ENCODE measurements around the gene LMAN2.

The LMAN2 gene, protein sequence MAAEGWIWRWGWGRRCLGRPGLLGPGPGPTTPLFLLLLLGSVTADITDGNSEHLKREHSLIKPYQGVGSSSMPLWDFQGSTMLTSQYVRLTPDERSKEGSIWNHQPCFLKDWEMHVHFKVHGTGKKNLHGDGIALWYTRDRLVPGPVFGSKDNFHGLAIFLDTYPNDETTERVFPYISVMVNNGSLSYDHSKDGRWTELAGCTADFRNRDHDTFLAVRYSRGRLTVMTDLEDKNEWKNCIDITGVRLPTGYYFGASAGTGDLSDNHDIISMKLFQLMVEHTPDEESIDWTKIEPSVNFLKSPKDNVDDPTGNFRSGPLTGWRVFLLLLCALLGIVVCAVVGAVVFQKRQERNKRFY

GRCh38 chr5:177351392-177352329 is at the start of gene LMAN2:
LMAN2 (minus strand) TSS chr5:177351668; CDS start chr5:177351647, 21 bp downstream.
- peak; percentile 92 for DNase-seq

DNA sequence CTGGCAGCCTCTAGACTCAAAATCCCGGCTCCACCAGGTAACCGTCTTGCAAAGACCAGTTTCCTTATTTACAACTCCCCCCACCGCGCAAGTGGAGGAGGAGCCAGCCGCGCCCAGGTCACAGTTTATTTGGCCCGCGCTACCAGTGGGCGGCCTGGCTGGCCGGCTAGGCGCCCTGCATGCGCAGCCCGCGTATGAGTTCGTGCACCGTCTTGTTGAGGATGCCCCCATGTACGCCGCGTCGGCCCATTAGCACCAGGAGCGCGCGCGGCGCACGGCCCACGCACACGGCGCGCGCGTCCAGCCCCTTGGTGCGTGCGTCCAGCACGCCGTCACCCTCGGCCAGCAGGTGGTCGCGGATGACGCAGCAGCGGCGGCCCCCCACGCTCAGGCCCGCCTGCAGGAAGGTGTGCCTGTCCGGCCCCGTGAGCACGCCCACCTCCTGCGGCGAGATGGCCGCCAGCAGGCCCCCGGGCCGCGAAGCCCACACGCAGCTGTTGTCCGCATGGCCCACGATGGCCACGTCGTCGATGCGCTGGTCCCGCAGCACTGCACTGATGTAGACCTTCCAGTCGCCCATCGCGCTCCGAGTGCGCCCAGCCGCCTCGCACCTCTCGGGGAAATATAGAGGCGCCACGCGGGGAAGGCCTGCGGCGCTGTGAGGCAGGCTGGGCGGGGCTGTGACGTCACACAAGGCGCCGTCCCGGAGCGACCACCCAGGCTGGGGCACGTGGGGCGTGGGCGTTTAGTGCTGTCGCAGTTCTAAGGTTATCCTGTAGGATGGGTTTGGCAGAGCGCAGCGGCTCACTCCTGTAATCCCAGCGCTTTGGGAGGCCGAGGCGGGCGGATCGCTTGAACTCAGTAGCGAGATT is 48.8 kb upstream of the LMAN2 start, which contains the start of gene PFN3:
Gene PFN3, minus strand, starts transcription at position 665 of the 872 bp plus-strand sequence. Its CDS starts 85 bp downstream, at position 580.
- DNase-seq = no peak

GRCh38 chr5:177397875-177398390 is 46.5 kb upstream of the LMAN2 start:
- DNase-seq = no peak

- DNase-seq = no peak
Observed at GRCh38 chr5:177396807-177397206, 45.3 kb upstream of the LMAN2 start.

GRCh38 chr5:177396078-177396477 is 44.6 kb upstream of the LMAN2 start:
- no peak for DNase-seq

DNA sequence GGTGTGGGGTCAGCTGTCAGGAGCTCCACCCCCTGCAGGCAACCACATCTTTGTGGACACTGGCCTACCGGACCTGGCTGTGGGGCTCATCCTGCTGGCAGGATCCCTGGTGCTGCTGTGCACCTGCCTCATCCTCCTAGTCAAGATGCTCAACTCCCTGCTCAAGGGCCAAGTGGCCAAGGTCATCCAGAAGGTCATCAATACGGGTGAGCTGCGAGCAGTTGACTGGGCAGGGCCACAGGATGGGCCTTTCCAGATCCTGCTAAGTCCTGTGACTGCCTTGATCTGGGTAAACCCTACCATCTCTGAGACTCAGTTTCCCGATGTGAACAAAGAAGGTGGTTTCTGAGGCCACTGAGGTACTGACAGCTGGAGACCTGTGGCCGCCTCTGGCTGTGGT is 42.5 kb upstream of the LMAN2 start:
- no peak for DNase-seq

- no peak for DNase-seq
Observed at GRCh38 chr5:177393206-177393765, 41.8 kb upstream of the LMAN2 start.

DNA sequence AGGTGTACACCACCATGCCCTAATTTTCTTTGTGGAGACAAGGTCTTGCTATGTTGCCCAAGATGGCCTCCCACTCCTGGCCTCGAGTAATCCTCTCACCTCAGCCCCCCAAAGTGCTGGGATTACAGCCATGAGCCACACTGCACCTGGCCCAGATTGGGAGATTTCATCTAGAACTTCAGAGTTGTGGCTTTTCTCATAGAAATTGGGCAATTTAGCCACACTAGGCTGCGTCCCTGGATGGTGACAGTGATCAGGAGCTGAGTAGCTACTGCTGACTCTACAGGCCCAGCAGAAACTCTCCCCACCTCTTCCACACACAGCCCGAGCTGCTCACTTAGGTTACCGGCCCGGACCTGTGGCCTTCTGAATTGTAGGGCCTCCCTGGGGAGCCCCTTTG is 41.3 kb upstream of the LMAN2 start:
- DNase-seq = no peak

DNA sequence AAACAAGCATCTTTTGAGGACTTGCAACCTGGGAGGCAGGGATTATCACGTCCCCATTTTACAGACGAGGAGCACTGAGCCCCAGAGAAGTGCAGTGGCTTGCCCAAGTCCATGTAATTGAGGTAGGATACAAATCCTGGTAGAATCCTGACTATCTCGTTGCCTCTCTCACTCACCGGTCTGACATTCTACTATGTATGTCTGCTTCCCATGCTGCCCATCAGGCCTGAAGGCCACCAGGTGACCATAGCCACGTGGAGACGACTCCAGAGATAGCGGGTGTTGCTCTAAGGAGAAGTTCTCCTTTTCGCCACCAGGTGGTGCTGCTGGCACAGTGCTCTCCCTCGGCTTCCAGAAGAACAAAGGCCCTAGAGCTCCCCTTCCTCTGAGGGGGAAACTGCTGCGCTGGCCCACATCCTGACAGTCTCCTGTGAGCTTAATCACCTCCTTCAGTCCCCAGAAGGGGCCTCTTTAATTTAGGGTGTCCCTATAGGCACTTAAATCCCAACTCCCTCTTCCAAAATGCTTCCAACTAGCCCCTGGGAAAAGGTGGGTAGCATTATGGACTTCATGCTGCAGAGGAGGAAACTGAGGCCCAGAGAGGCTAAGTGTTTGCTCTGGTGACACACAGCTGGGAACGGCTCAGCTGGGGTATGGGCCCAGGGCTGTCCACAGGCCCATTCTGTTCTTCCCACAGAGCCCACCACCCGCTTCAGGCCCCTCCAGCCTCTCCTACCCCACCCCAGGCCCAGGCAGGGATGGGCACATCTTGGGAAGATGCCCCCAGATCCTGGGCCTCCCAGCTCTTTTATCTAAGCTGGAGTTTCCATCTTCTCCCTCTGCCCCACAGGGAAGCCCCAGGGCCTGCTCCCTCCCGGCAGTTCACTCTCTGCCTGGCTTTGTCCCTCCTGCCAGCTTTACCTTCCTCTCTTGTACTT is 39.2 kb upstream of the LMAN2 start:
- peak; percentile 90 for DNase-seq

DNA sequence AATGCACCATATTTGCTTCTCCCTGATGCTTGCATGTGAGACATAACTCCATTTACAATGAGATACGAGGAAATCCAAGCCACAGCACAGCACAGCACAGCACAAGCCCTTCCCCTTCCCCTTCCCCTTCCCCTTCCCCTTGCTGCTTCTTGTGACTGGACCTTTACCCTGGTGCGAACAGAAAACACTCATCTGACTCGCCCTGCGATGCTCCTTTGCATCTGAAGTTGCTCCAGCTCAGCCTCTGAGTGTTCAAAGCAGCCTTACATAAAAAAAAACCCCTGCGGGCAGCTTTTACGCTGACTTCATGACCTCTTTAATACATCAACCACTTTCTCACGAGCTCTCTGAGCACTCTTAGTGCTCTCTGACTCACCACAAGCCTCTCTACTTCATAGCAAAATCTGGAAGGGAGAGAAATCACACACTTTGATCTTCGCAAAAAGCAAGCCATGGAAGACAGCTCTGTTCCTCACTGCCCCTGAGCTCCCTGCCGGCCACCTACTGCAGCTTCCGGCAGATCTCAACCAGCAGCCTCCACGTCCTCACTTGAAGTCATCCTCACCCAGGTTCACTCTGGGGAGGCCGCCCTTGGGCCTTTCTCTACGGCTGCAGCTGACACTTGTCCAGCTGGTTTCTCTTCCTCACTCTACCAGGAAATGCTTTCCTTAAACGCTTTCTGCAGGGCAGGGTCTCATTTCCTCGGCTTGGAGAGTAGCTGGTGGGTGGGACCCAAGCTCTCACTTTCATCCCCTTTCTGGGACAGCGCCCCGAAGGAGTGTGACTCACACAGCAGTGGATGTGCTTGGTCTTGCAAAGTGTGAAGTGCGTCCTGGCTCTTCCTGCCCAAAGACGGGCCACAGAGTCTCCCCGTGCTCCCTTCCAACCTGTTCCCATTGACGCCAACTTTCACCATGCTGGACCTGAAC is 38.0 kb upstream of the LMAN2 start:
- peak; percentile 71 for DNase-seq

DNA sequence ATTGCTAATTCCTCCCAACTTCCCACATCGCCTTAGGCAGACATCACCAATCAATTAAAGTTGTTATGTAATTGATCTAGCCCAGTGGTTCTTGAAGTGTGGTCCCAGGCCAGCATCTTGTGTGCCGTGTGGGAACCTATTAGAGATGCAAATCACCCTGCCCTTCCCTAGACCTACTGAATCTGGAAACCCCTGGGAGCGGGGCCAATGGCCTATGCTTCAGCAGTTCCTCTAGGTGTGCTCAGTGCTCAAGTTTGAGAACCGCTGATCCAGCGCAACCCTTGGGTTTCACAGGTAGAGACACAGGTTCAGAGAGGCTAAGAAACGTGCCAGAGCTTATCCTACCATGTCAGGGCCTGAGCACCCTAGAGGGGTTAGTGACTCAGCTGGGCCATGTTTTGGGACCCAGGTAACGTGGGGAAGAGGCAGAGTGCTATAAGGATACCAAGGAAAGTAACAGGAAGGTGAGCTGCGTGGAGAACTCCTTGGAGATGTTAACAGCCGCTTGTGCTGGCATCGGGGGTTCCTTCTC is 37.1 kb upstream of the LMAN2 start:
- DNase-seq = no peak

DNA sequence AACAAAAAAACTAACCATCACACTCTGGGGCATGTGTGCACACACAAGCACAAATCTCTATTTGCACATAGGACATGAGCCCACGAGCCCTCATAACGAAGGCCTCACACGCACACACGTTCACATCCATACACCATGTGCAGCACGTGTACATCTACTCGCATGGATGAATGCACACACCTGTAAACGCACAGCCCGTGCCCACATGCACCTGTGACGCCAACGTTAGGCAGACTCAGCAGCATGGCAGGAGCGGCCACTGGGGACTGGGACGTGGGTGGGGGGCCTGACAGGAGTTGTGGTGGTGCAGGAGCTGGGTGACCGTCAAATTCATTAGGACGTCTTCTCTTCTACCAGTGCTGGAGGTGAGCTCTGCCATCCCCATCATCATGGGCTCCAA is 35.9 kb upstream of the LMAN2 start:
- DNase-seq = no peak

DNA sequence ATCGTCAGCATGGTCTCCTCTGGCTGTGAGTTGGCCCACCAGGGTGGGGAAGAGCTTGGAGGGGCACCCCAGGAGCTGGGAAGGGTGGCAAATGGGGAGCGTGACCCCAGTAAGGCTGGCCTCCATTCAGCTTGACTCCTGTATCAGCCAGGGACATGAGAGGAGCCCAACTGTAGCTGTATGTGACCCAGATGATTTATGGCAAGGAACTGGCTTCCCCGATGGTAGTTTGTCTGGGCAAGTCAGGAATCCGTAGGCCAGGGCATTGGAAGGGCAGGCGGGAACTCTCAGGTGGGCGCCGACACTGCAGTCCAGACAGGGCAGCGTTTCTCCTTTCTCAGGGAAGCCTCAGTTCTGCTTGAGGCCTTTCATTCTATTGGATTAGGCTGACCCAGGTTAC is 35.1 kb upstream of the LMAN2 start:
- DNase-seq = no peak

DNA sequence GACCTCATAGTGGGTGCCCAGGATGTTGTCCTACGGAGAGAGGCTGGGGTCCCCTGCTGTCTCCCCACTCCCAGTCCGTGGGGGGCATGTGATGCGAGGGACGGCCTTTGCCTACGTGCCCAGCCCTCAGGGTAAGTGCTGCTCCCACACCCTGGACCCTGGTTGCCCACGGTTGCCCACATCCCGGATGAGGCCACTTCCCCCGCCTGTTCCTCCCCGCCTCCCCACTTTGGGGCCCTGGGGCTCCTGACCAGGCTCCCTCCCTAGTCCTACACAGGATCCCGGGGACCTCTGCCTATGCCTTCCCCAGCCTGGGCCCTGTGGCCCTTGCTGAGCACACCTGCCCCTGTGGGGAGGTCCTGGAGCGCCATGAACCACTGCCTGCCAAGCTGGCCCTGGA is 34.3 kb upstream of the LMAN2 start:
- DNase-seq = no peak

DNA sequence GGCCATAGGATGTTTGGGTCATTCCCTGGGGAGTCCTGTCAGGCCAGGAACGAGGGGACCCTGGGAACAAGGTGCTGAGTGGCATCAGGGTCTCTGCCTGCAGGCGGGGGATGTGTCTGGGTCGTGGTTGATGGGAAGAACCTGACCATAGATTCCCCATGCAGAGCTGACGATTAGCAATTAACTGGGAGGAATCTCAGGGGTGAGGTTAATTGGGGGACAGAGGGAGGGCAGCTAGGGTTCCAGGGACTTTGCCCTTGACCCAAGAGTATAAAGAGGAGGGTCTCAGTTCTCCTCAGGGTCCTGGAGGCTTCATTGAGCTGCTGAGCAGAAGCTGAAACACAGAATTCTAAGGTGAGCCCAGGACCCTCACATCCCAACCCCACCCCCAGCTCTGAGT is 32.7 kb upstream of the LMAN2 start, which contains the start of gene SLC34A1:
Gene SLC34A1, plus strand, starts transcription at position 301 of the 400 bp plus-strand sequence. CDS start 1,308 bp downstream, outside the sequence.
- DNase-seq = no peak

GRCh38 chr5:177383181-177383580 is 31.7 kb upstream of the LMAN2 start:
- no peak for DNase-seq

- peak; percentile 42 for DNase-seq
Observed at GRCh38 chr5:177382423-177383029, 31.1 kb upstream of the LMAN2 start.

DNA sequence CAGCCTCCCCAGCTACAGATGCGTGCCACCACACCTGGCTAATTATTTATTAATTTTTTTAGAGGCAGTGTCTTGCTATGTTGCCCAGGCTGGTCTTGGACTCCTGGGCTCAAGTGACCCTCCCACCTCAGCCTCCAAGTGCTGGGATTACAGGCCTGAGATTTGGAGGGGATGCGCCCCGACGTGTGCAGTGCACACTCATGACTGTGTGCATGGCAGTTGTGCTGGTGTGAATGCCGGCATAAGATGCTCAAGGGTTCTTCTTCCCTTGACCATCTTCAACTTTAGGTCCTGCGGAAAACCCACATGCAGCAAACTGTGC is 29.3 kb upstream of the LMAN2 start:
- DNase-seq = no peak
